ENCODE measurements around the gene SON.

The SON gene

DNA sequence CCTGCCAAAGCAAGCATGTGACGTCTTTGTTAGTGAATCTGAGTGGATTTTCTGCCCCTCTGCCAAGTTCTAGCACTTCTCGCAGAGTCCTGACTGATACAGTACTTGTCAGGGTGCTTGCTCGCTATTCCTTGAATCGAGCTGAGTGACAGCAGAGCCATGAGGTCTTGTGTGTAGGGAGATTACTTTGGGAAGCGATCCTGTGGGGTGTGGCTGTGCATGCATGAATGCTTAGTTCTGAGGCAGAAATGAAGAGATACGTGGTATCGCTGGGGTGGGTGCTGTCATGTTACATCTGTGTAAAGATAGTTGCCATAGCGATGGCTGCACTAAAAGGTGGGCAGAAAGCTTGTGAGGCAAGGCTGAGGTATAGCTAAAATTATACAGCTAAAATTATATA is 32.0 kb upstream of the SON start:
- TF ChIP-seq, protein P1, sequence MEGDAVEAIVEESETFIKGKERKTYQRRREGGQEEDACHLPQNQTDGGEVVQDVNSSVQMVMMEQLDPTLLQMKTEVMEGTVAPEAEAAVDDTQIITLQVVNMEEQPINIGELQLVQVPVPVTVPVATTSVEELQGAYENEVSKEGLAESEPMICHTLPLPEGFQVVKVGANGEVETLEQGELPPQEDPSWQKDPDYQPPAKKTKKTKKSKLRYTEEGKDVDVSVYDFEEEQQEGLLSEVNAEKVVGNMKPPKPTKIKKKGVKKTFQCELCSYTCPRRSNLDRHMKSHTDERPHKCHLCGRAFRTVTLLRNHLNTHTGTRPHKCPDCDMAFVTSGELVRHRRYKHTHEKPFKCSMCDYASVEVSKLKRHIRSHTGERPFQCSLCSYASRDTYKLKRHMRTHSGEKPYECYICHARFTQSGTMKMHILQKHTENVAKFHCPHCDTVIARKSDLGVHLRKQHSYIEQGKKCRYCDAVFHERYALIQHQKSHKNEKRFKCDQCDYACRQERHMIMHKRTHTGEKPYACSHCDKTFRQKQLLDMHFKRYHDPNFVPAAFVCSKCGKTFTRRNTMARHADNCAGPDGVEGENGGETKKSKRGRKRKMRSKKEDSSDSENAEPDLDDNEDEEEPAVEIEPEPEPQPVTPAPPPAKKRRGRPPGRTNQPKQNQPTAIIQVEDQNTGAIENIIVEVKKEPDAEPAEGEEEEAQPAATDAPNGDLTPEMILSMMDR (IDR thresholded peaks at IDR 0.05; ENCODE audit: insufficient read depth, low read depth, low read length, missing control alignments), result no peak
- no peak for DNase-seq (ENCODE audit: low read depth)

DNA sequence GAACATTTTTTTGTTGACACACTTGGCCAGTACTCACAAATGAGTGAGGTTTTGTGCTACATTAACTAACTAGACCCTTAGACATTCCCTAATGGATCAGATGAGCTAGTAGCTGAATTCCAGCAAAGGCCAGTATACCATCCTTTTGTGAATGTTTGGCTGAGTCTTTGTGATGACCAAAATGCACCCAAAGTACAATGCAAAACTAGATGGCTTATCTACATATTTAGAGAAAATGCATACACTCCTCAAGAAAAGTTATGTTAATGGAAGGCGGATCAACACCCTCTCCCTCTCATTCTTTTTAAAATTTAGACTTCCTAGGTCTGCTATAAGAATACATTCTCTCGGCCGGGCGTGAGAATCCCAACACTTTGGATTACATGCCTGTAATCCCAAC is 31.2 kb upstream of the SON start:
- H3K4me3 ChIP-seq (ENCODE audit: low read depth, low read length), result no peak overlapping the region
- TF ChIP-seq, protein P1 (IDR thresholded peaks at IDR 0.05; ENCODE audit: insufficient read depth, low read depth, low read length, missing control alignments), result no peak
- DNase-seq (ENCODE audit: low read depth), result no peak

More for the DNA sequence above, 32.0 kb upstream of the SON start:
- H3K4me3 ChIP-seq (ENCODE audit: low read depth, low read length), result no peak overlapping the region

DNA sequence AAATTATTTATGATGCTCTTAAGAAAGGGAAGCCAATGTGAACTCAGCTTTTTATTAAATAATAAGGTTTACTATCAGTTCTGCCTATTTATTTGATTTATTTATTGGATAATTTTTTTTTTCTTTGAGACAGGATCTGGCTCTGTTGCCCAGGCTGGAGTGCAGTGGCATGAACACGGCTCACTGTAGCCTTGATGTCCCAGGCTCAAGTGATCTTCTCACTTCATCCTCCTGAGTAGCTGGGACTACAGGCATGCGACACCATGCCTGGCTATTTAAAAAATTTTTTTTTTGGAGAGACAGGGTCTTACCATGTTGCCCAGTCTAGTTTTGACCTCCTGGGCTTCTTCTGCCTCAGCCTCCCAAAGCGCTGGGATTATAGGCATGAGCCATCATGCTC is 30.4 kb upstream of the SON start:
- H3K4me3 ChIP-seq (ENCODE audit: low read depth, low read length), result no peak overlapping the region
- DNase-seq (ENCODE audit: low read depth), result no peak
- TF ChIP-seq, protein P1 (IDR thresholded peaks at IDR 0.05; ENCODE audit: insufficient read depth, low read depth, low read length, missing control alignments), result no peak

DNA sequence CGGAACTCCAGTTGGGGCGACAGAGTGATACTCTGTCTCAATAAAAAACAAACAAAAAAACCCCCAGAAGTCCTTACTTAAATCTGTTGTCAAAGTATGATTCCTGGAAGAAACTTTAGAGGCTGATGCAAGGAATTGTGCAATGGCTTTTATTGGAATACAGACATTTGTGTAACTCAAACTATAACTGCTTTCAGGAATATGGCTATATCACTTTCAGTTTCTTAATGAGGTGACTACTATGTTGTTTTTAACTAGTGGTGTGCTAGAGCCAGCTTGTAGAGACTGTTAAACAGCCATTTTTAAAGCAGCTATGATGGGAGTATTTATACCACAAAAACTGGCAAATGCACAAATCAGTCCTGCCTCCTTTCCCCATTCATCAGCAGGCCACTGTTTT is 28.6 kb upstream of the SON start:
- H3K4me3 ChIP-seq (ENCODE audit: low read depth, low read length), result no peak overlapping the region
- TF ChIP-seq, protein P1 (IDR thresholded peaks at IDR 0.05; ENCODE audit: insufficient read depth, low read depth, low read length, missing control alignments), result no peak
- DNase-seq (ENCODE audit: low read depth), result no peak

DNA sequence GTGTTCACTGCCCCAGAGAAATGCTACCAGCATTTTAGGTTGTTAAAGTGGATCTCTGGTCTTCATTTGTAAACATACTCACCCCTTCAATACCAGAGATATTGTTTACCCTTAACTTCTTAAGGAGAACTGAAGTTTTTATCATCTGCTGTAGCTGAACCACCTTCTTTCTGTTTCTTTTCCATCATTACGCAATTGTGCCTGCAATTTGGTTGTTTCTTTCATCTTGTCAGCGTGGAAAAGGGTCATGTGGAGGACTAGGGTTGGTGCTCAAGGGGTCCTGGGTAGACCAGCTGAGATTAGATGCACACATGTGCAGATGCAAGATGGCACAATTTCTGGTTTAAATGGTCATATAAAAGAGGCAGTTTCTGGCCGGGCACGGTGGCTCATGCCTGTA is 23.9 kb upstream of the SON start:
- TF ChIP-seq, protein P1 (IDR thresholded peaks at IDR 0.05; ENCODE audit: insufficient read depth, low read depth, low read length, missing control alignments), result no peak
- DNase-seq (ENCODE audit: low read depth), result no peak
- no peak overlapping the region for H3K4me3 ChIP-seq (ENCODE audit: low read depth, low read length)

DNA sequence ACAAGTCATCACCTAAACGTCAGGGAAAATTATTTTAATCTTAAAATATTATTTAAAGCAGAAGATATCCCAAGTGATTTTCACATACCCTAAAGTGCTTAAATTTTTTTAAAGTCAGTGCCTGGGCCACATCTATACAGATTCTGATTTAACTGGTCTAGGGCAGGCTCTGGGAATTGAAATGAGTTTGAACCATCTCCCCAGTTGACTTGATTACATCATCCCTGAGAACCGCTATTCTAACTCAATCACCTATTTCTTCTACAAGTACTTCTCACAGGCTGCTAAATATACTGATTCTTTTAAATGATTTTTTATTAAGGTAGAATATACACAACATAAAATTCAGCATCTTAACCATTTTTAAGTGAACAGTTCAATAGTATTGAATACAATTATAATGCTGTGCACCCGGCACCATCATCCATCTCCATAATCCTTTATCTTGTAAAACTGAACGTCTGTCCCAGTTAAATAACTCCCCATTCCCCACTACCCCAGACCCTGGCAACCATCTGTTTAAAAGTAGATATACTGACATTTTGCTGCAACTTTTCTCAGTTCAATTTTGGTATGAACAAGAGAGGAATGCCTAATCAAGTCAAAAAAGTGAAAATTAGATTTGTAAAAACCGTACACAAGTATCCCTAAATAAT is 20.4 kb upstream of the SON start:
- no peak for DNase-seq (ENCODE audit: low read depth)
- no peak overlapping the region for H3K4me3 ChIP-seq (ENCODE audit: low read depth, low read length)
- TF ChIP-seq, protein P1 (IDR thresholded peaks at IDR 0.05; ENCODE audit: insufficient read depth, low read depth, low read length, missing control alignments), result no peak

DNA sequence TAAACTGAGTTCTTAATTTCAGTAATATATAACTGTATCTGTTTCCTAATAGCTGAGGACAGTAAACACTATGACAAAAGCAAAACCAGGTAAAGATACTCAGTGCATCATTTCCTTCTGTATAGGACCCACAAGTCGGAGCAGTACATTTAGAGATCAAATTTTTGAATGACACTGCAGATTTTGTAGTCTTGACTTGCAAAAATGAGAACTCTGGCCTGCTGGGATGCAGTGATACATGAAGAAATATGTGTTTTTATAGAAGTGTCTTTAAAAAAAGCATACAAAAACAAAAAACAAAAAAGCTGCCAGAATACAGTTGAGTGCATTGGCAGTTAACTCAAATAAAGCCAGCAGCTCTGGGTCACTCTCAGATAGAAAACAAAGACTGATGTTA is 19.9 kb upstream of the SON start:
- TF ChIP-seq, protein P1 (IDR thresholded peaks at IDR 0.05; ENCODE audit: insufficient read depth, low read depth, low read length, missing control alignments), result no peak
- no peak overlapping the region for H3K4me3 ChIP-seq (ENCODE audit: low read depth, low read length)
- DNase-seq (ENCODE audit: low read depth), result no peak

All from GM12865 (cell line).